Activated CD4-positive, CD25-positive, alpha-beta regulatory T cell treated with anti-CD3 and anti-CD28 coated beads, Interleukin-2, amount 50 U/mL, for 16 hours (primary cell): Measurements from ENCODE around the gene TIPARP.
"Not testable (repeated sequence)": the region's sequence is repeated elsewhere in the genome, so short reads cannot be mapped to it uniquely, and the experiment has no call there.

Source experiments
- DNase-seq: peaks from one replicate; pipeline ENCODE4 v3.0.0-alpha.2; 2020; ENCODE audit warnings: low read depth, low spot score

The TIPARP gene

DNA sequence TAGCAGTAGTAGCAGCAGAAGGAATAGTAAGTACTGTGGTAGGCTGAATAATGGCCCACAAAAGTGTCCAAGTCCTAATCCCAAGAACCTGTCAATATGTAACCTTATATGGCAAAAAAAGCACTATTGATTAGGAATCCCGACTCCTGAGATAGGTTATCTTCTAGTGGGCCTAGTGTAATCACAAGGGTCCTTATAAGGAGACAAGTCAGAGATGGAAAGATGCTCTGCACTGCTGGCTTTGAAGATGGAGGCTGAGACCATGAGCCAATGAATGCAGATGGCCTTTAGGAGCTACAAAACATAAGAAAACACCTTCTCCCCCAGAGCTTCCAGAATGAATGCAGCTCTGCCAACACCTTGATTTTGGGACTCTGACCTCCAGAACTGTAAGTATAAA lies 36.0 kb downstream of the TIPARP start:
- DNase-seq = no peak

GRCh38 chr3:156711113-156711512 lies 36.7 kb downstream of the TIPARP start:
- DNase-seq = no peak

DNA sequence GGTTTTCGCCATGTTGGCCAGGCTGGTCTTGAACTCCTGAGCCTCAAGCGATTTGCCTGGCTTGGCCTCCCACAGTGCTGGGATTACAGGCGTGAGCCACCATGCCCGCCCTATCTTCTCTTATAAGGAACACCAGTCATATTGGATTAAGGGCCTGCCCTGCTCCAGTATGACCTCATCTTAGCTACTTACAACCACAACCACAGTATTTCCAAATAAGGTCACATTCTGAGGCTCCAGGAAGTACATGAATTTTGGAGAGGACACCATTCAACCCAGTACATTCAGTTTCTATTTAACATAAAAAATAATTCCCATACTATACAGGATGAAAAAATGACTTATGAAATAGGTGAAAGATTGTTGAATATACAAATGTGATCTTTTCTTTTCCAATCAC lies 37.6 kb downstream of the TIPARP start:
- DNase-seq = not testable (repeated sequence)

DNA sequence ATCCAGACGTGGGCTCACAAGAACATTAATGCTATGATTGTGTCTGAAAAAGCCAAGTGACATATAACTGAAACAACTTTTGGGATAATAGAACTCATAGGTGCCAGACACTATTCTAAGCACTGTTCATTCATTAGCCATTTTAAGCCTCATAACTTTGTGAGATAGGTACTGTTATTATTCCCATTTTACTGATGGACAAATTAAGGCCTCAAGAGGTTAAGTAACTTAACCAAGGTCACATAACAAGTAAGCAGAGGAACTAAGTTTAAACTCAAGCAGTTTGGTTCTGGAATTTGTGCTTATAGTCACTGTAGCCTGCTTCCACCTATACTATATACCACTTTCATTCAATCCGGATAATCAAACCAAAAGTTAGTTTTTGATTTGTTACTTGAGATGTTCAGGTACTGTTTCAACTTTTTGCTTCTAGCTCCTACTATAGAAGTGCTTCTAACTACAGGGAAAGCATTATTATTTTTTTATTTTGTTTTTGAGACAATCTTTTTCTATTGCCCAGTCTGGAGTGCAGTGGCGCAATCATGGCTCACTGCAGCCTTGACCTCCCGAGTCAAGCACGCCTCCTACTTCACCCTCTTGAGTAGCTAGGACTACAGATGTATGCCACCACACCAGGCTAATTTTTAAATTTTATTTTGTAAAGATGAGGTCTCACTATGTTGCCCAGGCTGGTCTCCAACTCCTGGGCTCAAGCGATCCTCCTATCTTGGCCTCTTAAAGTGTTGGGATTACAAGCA lies 41.9 kb downstream of the TIPARP start:
- no peak for DNase-seq

DNA sequence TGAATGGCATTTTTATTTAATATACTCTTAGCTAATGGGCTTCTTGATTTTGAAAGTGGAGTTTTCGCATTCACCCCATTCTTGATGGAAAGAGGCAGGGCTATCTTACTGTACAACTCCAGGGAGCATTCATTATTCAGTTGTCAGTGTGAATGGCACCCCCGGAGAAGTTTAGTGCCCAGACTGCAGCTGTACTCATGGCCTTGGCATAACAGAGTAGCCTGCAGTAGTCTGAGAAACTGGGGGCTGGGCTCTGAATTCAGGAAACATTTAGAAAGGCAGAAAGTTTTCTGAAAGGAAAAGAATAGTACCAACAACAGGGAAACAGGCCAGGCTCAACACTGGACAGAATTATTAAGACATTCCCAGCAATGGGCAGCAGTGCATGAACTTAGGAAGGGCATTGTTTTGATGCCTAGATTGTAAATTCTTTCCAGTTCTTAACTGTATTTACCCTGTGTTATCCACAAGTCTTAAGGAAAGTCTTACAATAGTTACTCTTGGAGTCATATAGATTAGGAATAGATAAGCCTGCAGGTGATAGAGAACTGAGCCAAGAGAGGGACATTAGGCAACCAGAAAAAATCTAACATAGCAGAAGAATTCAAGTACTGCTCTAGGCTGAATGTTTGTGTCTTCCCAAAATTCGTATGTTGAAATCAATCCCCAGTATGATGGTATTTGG lies 44.4 kb downstream of the TIPARP start:
- no peak for DNase-seq

- no peak for DNase-seq
These were observed 46.4 kb downstream of the TIPARP start for GRCh38 chr3:156720826-156721225.

DNA sequence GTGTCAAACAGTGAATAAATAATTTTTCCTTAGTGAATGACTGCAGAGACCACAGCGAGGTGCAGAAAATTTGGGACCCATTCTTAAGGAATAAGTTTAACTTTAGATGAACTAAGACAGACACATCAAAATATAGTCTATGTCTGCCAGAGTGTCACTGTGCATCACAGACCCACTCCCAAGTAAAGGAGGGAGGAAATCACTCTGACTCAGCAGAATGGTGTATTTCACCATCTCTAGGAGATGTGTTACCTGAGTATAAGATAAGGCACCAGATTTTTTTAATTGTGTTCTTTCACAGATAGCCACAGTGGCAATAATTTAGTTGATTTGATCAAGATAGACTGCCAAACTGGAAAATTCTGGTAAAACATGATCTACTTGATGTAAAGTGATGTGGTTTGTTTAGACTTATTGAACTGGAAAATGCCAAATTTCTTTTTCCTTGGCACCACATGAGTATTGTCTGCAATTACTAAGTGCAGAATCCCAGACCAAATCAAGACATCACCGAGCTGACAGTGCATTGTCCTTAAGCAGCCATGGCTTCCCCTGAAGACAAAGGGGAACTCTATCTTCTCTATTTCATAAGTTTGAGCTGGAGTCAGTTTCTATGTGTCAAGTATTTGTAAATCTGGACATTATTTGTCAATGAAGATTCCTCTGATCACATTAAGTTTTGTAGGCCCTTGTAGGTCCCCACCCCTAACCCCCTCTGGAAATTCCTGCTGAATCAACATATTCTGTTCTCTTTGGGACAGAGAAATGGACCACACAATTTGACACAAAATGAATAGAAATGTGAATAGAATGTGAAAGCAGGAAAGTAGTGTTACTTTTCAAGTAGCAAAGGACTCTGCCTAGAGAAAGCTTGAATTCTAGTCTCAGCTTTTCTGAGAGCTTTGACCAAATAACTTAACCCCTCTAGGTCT lies 47.6 kb downstream of the TIPARP start:
- no peak for DNase-seq

DNA sequence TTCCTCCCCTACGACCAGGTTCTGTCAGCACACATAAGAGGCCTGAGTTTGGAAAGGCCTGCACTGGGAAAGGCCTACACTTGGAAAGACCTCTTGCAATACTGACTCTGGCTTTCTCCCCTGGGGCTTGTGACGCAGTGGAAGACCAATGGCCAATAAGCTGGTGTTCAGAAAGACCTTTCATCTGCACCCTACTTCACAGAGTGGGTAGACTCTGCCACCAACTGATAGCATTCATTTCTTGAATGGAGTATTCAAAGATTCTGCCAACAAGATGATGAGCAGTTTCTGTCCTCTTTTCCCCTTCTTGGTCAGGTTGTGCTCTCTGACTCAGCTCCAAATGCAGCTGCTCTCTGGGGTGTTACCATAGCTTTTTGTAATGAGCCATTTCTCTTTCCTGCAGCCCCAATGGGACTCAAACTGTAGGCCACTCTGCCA lies 48.8 kb downstream of the TIPARP start:
- no peak for DNase-seq

- no peak for DNase-seq
These were observed 51.3 kb downstream of the TIPARP start for GRCh38 chr3:156725682-156726081.

DNA sequence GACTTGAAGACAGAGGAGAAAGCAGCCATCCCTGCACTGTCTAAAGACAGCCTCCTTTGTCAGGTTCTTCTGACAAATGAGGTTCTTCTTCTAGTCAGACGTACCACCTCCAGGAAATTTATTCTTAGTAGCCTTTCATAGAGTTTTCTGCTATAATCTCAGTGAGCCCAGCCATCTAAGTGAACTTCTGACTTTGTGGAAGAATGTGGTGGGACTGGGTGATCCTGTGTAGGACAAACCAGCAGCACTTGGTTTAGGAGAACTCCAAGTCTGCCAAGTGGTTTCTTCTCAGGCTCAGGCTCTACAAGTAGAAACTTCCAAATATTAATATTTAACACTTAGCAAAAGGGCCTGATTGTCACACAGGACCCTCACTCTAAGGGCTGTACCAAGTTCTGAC lies 52.1 kb downstream of the TIPARP start:
- DNase-seq = no peak

DNA sequence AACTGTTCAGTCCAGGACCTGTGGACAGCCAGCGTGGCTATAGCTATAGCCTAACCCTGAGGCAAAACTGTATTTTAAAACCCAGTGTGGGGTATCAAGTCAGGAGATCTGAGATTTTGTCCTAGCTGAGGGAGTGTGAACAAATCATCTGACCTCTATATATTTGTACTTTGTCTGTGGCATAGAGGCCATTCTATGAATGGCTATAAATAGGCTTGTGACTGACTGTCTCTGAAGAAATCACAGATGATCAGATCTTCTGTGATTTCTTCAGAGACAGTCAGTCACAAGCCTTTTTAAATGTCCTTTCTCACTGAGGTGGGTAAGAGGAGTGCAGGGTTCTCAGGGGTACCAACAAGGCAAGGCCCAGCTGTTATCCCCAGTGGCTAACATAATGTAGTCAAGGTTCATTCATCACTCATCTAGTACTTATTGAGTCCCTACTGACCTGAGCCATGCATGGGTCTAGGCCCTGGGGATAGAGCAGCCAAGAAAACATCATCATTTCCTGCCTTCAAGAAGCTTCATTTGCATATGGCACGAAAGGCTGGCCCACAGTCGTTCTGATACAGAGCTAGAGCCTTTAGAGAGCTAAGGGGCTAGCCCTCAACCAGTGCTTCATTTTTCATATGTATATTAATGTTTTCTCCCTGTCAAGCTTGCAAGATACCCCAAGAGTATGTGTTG lies 53.3 kb downstream of the TIPARP start:
- no peak for DNase-seq

GRCh38 chr3:156728267-156728985 lies 54.0 kb downstream of the TIPARP start:
- no peak for DNase-seq

DNA sequence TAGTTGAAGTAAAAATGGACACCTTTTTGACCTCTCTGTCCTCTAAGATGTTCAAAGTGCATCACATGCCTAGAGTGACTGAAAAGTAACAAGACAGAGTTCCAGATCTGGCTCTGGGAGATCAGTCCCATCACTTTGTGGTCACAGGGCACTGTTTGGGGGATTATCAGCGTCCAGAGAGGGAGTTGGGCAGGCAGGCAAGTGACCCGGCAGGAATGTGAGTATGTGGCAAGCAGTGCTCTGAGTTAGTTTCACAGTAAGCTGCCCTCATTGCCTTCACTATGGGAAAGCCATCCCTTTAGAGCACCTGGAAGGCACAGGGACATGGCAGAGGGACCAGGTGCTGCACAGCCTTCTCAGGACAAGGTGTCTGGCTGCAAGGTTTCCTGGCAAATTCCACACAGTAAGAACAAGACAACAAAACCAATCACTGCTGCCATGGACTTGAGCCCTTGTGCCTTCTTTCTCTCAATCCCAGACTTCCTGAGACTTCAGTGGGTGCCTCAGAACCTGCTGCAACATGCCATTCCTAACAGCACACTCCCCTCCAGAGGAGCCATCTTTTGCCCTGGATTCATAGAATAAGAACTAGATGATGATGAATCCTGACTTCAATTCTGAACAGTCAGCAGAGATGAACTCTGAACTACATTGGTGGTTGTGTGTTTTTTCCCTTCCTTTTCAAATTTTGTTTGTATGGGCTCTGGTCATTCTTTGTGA lies 55.2 kb downstream of the TIPARP start:
- DNase-seq = no peak

GRCh38 chr3:156731813-156732212 lies 57.4 kb downstream of the TIPARP start:
- no peak for DNase-seq

GRCh38 chr3:156732261-156732660 lies 57.9 kb downstream of the TIPARP start:
- DNase-seq = no peak

DNA sequence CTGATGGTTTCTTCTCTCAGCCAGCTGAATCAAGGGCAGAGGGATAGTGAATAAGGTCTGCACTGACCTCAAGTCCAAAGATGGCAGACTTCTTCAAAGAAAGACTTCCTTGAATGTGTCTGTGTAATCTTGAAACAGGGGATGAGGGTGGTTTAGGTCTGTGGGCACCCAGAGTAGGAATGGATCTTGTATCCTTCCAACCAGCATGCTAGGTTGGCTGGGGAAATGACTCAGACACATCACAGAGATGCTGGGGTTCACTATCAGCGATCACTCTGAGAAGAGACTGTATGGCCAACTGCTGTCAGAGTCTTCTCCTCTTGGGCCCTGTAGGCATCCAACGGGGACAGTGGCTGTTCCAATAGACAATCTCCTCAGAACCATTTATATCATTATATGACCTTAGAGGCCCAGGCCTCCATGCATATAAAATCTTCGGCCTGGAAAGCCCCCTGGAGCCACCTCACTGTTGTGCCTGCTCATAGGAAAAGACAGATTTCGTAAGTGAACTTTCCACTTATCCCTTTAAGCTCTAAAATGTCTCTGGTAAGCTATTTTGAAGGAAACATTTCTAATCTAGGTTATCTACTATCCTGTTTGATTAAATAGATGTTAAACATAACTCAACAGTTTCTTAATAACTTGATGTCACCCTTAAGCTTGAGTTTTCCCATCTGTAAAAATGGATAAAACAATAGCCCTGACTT lies 58.5 kb downstream of the TIPARP start:
- no peak for DNase-seq

GRCh38 chr3:156734661-156735060 lies 60.3 kb downstream of the TIPARP start:
- DNase-seq = not testable (repeated sequence)

DNA sequence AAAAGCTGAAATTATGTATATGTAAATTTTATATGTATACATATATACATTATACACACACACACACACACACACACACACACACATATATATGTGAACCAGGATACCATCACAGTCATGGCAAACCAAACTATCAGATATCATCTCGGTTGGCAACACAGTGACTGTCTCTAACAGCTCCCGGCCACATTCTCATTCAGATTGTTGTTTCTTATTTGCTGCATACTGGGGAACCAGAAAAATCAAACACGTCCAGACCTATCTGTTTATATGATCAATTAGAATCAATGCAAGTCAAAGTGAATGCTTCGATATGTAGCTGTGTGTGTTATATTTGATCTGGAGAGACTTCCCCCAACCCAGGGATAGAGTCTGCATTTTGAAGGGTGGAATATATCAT lies 61.1 kb downstream of the TIPARP start:
- no peak for DNase-seq

- not testable (repeated sequence) for DNase-seq
These were observed 62.7 kb downstream of the TIPARP start for GRCh38 chr3:156737049-156737448.

- DNase-seq = no peak
These were observed 63.9 kb downstream of the TIPARP start for GRCh38 chr3:156738251-156738650.
